Posterior vena cava (tissue), 2 donors: Measurements from ENCODE around the gene CRB2. TPM values are rescaled to one million over a fixed set of nuclear protein-coding genes. Genes with fewer than 3 reads are reported as not detected.
"Not testable (repeated sequence)": the region's sequence is repeated elsewhere in the genome, so short reads cannot be mapped to it uniquely, and the experiment has no call there.

Experiments
- DNase-seq: peaks from one replicate; pipeline ENCODE4 v3.0.0-alpha.2; 2020; ENCODE audit warnings: low spot score
- intact Hi-C, 2 donors: fragments of 100-400 bp; cut with DNase I; formaldehyde crosslinking; loops; one replicate each; pipeline versions ENCODE4 v1.14.1 to v1.14.2; 2022 to 2023
- total RNA-seq, 2 donors: library from RNA; stranded (reverse); fragmentation: NEBNext Ultra II Directional; extraction: Animal tissue kit (Norgen Biotek cat#: 25700); gene quantifications; one replicate each; pipeline ENCODE4 v1.2.1, GENCODE V29; 2021
- donor health status: DM: yes; HTN: yes; CAD: no.
- donor health status: DM: yes; HTN: yes; CAD: no.

CRB2 gene
- total RNA-seq, 2 donors from 2014 or later, result 0.05 TPM; not detected in 1

GRCh38 chr9:123391946-123392345 is 35.9 kb downstream of the CRB2 start:
- intact Hi-C loops, result no loop called here
- no peak for DNase-seq

DNA sequence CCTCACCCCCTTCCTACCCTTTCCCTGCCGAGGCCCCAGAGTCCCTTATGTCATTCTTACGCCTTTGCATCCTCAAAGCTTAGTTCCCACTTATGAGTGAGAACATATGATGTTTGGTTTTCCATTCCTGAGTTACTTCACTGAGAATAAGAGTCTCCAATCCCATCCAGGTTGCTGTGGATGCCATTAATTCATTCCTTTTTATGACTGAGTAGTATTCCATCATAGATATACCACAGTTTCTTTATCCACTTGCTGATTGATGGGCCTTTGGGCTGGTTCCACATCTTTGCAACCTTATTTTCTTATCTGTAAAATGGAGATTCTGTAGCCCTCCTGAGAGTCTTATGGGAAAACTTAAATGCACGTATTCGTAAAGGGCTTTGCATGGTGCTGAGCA is 36.8 kb downstream of the CRB2 start:
- intact Hi-C loops, result no loop called here
- DNase-seq, result no peak

DNA sequence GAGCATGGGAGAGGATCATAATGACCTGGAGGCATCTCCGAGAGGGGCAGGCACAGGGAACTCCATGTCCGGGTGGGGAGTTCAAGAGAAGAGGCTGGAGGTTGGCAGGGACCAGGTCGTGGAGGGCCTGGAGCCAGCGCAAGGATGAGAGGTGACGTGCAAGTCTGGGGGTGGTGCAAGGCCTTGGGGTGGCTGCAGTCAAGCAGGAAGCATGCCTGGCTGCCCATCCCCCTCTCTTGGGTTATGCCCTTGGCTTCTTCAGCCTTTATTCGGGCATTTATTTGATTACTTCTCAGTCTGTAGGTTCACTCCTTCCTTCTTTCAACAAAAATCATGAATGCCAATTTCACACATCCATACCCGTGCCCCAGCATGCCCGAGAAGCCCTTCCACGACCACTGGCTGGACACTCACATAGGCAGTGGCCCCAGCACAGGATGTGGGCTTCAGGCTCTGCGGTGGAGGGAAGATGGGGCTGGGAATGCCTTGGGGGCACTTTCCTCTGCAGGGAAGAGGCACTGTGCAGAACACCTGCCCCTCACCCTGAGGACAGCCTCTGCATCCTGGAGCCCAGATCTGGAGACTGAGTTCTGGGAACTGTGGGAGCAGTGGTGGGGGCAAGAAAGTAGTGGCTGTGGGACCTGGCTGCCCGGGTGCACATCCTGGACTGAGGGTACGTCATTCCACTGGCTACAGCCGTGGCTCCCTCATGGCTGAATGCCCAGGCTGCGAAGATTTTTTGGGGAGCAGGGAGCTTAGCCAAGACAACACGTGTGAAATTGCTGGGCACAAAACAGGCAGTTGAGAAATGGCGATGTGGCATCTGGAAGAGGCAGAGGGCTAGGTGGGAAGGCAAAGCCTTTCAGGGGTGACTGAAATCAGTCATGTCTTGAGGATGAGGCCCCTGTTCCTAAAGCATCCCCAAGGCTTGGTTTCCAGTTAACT is 38.6 kb downstream of the CRB2 start:
- intact Hi-C loops, result no loop called here
- DNase-seq, result no peak

DNA sequence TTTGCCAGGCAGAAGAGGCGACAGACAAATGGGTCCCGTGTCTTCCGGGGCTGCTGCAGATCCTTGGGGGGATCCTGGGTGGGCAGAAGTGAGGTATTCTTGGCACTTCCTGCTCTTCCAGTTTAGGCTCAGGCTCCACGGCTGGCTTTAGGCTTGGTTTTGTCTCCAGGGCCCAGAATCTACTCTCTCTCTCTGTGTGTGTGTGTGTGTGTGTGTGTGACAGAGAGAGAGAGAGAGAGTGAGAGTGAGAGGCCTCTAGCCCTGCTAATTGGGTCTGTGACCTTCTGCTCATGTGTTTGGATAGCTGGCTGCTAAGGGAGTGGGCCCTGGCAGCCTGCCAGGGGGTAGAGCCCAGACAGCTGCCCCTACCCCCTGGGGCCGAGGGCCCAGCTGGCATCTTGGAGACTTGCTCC is 39.3 kb downstream of the CRB2 start:
- intact Hi-C loops, result no loop called here
- no peak for DNase-seq

- no peak for DNase-seq
- intact Hi-C loops, result no loop called here
Measured at GRCh38 chr9:123395689-123396511, 39.9 kb downstream of the CRB2 start.

DNA sequence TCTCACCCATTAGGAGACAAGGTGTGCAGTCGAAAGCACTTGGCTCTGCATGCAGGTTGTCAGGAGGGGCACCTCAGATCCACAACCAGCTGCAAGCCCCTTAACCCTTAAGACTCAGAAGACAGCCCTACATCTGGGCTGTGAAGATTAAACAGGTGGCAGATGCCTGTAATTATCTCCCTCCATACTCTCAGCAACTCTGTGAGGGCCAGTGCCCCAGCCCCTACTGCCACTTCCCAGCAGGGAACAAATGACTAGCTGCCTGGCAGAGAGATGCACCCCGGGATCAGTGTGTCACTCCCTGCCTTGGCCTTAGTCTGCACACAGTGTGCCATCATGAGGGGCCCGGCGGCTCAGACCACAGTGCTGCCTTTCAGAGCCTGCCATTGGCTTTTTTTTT is 42.0 kb downstream of the CRB2 start:
- intact Hi-C loops, result no loop called here
- no peak for DNase-seq

DNA sequence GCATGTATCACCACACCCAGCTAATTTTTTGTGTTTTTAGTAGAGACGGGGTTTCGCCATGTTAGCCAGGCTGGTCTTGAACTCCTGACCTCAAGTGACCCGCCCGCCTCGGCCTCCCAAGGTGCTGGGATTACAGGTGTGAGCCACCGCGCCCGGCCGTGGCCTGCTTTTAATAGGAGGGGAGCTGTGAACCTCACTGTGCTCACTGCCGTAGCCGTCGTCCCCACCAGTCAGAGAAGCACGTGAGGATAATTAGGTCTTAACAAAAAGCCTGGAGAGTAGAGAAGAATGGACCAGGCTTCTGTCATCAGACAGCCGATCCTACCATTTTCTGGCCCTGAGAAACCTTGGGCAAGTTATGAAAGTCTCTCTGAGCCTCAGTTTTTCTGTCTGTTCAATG is 42.9 kb downstream of the CRB2 start:
- intact Hi-C loops, DNase-seq: not testable (repeated sequence)

DNA sequence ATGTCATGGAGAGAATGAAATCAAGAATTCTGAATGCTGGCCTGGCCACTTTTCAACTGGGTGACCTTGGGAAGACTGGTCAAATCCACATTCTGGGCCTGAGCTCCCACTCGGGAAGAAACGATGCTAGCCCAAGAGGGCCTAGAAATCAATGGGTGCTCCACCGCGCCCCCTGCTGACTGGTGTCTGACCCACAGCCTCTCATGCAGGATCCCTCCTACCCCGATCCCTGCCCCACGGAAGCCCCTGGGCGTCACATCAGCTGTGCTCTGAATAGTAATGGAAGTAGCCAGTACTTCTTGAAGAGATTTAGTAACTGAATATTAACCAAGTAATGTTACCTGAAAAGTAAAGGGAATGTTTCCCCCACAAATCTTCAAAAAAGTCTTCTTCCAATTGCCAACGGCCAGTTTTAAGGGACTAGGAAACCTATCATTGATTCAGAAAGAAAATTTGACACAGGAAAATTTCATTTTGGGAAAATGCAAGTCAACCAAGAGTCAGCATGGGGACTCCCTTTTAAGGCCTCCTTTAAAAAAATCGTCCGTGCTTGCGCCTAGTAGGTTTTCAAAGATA is 43.9 kb downstream of the CRB2 start:
- intact Hi-C loops, result no loop called here

DNA sequence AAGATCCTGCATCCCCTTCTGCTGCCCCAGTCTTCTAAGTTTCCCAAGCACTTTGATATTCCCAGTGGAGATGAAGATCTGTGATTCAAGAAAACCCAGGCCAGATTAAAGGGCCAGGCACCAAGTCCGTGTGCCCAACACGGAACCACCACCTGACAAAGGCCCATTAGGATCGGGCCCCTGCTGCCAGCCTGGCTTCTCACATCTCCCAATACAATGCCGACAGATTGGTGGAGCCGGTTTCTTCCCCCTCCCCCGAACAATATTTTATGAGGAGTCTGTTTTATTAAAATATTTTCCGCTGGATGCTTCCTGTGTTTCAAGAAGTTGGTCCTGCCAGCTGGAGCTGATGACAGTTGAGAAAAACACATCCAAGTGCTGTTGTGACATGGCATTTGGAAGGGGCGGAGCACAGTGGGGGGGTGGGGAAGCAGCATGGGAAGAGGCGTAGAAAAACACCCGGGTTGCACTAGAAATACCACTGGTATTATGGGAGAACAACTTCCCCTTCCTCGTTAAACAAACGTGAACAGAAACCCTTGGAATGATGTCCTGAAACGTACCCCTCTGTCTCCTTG is 45.0 kb downstream of the CRB2 start:
- intact Hi-C loops, result no loop called here
- no peak for DNase-seq

More for the DNA sequence above, 43.9 kb downstream of the CRB2 start:
- DNase-seq, result no peak

- intact Hi-C loops, result no loop called here
Measured at GRCh38 chr9:123401879-123402513, 46.0 kb downstream of the CRB2 start.

DNA sequence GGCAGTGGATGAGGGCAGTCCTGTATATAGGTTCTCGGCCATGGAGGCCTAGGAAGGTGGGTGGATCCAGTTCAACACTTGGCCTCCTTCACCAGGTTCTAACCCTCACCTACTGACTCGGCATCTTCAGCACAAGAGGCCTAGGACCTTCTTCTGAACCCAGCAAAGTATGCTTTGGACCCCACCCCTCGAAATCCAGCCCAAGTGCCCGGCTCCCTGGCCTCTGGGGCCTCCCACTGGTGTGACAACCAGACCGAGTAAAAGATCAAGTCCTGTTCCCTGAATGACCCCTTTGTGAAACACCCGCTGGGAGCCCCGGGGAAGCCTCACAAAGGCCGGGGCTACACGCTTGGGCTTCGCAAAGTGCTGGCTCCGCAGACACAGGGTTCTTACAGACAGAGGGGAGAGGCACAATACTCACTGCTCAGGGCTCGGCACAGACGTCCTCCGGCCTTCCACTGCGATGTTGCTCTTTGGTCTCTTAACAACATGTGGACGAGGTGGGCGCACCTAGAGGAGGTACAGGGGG is 47.0 kb downstream of the CRB2 start:
- DNase-seq, result no peak
- intact Hi-C loops, result no loop called here

More at GRCh38 chr9:123401879-123402513, 46.0 kb downstream of the CRB2 start:
- no peak for DNase-seq

DNA sequence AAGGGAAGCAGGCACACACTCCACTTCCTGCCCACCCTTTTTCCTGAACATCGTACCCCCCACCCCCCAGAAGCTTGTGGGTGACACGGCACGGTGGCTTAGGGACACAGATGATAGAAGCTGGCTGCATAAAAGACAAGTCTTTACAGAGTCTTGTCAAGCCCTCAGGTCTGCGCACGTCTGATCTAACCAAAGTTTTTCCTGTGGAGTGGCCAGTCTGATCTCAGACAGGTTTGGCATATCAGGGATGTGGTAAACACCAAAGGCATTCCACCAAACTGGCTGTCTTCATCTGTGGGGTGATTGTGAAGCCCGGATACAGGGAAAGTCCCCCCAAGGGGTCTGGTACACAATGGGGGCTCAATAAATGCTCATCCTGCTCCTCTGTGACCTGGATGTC is 50.0 kb downstream of the CRB2 start:
- intact Hi-C loops, result no loop called here
- DNase-seq, result peak; percentile 49

DNA sequence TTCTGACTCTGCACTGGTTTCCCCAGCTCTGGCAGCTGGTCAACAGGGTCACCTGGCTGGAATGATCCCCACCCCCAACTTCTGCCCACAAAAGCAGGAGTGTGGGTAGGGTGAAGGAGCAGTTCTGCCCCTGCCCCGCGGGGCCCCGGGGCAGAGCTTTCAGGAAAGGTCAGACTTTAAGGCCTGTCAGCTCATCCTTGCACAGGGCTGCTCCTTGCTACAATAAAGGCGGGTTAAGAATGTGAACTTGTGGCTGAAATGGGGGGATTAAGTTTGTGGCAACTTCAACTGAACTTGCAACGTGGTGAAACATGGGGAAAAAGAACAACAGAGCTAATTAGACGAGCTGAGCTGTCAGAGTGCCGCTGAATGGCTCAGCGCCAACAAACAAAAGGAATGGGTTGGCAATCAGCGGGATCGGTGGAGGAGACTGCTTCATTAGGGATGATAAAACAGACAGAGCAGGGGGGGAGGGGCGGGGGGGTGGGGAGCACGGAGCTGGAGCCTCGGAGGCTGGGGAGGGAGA is 50.8 kb downstream of the CRB2 start:
- DNase-seq, result peak; percentile 29
- intact Hi-C loops, result no loop called here

- intact Hi-C loops, result no loop called here
- peak; percentile 62 for DNase-seq
Measured at GRCh38 chr9:123407217-123407851, 51.3 kb downstream of the CRB2 start.

GRCh38 chr9:123408313-123409262 is 52.6 kb downstream of the CRB2 start:
- peak; percentile 54 for DNase-seq
- intact Hi-C loops, result no loop called here

DNA sequence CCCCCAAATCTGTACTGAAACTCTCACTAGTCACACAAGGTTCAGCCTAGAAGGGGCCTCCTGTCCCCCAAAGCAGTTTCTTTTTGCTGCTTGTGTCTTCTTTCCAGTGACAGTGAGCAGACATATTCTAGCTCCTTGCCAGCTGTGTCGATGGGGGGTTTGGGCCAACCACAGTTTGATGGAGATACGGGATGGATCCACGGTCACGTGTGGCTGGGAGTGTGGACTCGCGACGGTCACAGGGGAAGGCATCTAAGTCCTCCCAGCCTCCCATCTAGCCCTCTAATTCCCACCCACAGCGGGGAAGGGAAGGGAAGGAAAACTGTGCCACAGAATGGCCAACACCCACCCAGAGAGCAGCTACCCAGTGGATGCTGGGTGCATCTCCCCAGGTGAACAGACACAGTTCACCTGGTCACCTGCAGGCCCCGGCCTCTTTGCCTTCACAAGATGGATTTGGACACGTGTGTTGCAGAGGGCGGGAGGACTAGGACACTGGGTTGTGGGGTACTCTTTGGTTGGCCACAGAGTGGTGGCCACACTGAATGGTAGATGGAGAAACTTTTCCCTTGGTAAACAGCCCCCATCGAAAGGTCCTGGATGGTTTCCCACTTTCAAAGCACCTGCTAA is 54.4 kb downstream of the CRB2 start:
- intact Hi-C loops, result no loop called here
- peak; percentile 60 for DNase-seq

GRCh38 chr9:123411191-123411590 is 55.2 kb downstream of the CRB2 start:
- intact Hi-C loops, result no loop called here
- DNase-seq, result peak; percentile 55
